ENCODE measurements around the gene ANXA11.

DNA sequence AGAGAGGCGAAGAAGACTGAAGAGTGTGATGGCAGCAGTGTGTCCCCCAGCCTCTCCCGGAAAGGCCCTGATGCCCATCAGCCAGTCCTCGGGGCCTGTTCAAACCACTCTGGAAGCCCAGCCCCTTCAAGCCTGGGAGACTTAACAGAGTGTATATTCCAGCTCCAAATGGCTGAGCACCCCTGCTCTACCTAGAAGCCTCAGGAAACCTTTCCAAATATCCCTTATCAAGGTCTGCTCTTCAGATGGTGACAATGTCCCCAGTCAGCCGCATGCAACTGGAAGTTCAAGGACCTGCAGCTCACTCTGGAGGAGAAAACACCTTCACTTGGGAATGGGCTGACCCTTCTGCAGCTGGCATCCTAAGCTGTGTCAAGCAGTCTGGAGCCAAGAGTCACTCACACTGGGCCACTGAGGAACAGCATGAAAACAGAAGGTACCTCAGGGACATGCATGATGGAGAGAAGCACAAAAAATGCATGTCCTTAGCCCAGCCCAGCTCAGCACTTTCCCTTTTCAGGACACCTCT, 10.2 kb downstream of the ANXA11 start:
- TF ChIP-seq CTCF (IDR thresholded peaks at IDR 0.05; ENCODE audit: low read depth, low read length, poor library complexity, severe bottlenecking) (no peak), EZH2phosphoT487 (IDR thresholded peaks at IDR 0.05; ENCODE audit: borderline replicate concordance, low read length) (no peak)

Measured in DOHH2 (cell line).